ENCODE results near the gene CTSS.
A peak's percentile ranks its signal among the peaks of the same experiment; 100 is the strongest.
"Not testable (repeated sequence)": the region's sequence is repeated elsewhere in the genome, so short reads cannot be mapped to it uniquely, and the experiment has no call there.

The CTSS gene

DNA sequence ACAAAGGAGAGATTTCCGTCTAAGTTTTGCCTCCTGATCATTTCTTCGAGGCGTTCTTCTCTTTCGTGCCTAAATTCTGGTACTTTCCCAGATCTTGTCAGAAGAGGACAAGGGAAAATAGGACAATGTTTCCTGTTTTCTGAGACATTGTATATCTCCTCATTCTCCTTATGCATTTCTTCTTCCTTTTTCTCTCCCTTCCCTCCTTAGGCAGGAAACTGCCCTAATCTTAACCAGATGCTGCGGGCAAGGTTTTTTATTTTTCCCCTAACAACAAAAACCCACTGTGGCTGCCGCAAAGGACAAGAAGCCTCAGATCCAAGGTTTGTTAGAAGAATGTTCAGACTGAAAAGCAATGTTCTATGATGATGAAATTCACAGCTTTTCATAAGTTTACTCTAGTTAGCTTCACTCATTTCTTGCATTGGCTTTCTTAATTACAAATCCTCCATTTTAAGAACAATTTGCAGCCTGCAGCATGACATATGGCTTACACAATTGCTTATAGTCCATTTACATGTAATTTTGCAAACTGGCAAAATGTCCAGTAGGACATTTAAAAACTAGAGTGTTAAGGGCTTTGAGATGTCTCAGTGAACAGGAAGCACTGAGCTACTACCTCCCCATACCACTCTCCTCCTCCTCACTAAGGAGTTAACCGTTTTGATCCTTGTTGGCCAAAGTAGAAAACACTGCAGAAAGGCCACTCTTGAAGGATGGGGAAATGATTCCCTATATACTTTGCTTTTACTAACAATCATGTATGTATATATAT, 41.9 kb upstream of the CTSS start:
- H3K4me3 ChIP-seq (ENCODE audit: low read depth, low read length) = peak overlapping the region; percentile 11
- peak; percentile 42 for DNase-seq (ENCODE audit: low read depth)
- TF ChIP-seq, protein P1, sequence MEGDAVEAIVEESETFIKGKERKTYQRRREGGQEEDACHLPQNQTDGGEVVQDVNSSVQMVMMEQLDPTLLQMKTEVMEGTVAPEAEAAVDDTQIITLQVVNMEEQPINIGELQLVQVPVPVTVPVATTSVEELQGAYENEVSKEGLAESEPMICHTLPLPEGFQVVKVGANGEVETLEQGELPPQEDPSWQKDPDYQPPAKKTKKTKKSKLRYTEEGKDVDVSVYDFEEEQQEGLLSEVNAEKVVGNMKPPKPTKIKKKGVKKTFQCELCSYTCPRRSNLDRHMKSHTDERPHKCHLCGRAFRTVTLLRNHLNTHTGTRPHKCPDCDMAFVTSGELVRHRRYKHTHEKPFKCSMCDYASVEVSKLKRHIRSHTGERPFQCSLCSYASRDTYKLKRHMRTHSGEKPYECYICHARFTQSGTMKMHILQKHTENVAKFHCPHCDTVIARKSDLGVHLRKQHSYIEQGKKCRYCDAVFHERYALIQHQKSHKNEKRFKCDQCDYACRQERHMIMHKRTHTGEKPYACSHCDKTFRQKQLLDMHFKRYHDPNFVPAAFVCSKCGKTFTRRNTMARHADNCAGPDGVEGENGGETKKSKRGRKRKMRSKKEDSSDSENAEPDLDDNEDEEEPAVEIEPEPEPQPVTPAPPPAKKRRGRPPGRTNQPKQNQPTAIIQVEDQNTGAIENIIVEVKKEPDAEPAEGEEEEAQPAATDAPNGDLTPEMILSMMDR (conservative IDR thresholded peaks at IDR 0.05; ENCODE audit: low read depth, low read length) = no peak

DNA sequence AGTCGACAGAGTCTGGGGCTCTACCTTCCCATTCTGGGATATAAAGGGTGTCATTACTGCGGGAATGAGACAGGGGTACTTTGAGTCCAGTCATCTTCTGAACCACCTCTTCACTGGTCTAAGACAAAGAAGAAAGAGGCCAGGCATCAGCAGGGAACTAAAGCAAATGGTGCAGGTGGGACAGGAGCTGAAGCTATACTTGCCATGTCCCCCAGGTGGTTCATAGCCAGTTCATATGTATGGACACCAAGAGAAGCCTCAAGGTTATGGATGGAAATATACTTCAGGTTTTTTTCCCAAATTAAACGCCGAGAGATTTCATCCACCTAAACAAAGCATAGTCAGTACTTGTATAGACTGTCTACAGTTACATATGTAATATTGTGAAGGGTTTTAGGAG, 40.3 kb upstream of the CTSS start:
- no peak for DNase-seq (ENCODE audit: low read depth)
- TF ChIP-seq, protein P1 (conservative IDR thresholded peaks at IDR 0.05; ENCODE audit: low read depth, low read length) = no peak
- H3K4me3 ChIP-seq (ENCODE audit: low read depth, low read length) = no peak overlapping the region

DNA sequence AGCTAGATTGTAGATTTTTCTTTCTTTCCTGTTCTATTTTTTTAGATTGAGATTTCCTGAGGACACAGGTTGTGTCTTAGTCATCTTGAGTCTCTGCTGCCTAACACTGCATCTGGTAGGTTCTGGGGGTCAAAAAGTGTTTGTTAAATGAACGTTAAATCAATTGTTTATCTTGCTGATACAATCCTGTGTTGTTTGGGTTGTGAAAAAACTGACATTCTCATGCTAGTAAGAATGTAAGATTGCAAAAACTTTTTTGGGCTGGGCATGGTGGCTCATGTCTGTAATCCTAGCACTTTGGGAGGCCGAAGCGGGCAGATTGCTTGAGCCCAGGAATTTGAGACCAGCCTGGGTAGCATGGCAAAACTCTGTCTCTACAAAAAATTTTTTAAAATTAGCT, 39.1 kb upstream of the CTSS start:
- DNase-seq (ENCODE audit: low read depth) = no peak
- no peak overlapping the region for H3K4me3 ChIP-seq (ENCODE audit: low read depth, low read length)
- TF ChIP-seq, protein P1 (conservative IDR thresholded peaks at IDR 0.05; ENCODE audit: low read depth, low read length) = no peak

DNA sequence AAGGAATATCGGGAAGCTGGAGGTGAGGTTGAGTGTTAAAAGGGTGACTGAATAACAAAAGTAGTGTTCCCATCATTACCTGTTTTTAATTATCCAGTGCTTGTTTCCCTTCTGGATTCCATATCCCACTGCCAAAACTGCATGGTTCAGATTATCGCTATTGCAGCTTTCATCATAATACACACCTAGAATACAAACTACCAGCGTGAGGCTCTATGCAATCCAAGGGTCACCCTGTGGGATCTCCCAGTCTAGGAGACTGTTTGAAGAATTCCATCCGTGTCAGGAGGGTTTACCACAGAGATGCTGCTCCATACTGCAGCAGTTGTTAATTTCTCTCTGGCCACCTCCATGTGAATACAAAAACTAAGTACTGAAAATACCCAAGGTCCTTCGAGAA, 33.5 kb upstream of the CTSS start:
- peak; percentile 31 for DNase-seq (ENCODE audit: low read depth)
- TF ChIP-seq, protein P1 (conservative IDR thresholded peaks at IDR 0.05; ENCODE audit: low read depth, low read length) = no peak
- H3K4me3 ChIP-seq (ENCODE audit: low read depth, low read length) = no peak overlapping the region

DNA sequence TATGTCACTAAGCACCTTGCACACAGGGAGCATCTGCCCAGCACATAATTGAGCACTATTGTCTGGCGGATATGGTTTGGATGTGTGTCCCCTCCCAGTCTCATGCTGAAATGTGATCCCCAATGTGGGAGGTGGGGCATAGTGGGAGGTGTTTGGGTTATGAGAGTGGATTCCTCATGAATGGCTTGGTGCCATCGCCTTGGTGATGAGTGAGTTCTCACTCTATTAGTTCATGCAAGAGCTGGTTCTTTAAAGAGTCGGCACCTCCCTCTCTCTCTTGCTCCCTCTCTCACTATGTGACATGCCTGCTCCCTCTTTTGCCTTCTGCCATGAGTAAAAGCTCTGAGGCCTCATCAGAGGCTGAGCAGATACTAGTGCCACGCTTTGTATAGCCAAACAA, 32.9 kb upstream of the CTSS start:
- DNase-seq (ENCODE audit: low read depth) = peak; percentile 41
- H3K4me3 ChIP-seq (ENCODE audit: low read depth, low read length) = no peak overlapping the region
- TF ChIP-seq, protein P1 (conservative IDR thresholded peaks at IDR 0.05; ENCODE audit: low read depth, low read length) = no peak

DNA sequence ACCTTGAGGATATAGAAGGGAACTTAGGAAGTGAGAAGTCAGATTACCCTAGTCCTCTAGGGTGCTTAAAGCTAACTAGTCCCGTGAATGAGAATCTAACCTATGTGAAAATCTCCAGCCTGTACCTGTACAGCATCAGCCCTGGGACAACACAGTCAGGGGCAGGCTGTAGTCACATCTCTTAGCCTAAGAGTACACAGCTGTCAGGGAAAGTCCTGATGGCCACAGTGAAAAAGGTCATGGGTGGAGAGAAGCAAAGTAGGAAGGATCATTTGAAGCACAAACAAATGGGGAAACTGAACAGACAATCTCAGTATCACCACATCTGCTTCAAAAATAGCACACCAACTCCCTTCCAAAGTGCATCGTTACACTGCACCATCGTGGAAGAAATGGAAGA, 30.8 kb upstream of the CTSS start:
- TF ChIP-seq, protein P1 (conservative IDR thresholded peaks at IDR 0.05; ENCODE audit: low read depth, low read length) = no peak
- no peak overlapping the region for H3K4me3 ChIP-seq (ENCODE audit: low read depth, low read length)
- DNase-seq (ENCODE audit: low read depth) = no peak

DNA sequence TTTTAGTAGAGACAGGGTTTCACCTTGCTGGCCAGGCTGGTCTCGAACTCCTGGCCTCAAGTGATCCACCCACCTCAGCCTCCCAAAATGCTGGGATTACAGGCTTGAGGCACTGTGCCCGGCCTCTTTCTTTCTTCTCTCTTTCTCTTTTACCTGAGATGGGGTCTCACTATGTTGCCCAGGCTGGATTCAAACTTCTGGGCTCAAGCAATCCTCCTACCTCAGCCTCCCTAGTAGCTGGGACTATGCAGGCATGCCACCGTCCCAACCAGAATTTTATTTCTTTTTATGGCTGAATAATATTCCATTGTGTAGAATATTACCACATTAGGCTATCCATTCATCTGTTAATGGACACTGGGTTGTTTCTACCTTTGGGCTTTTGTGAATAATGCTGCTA, 28.2 kb upstream of the CTSS start:
- H3K4me3 ChIP-seq (ENCODE audit: low read depth, low read length); DNase-seq (ENCODE audit: low read depth): not testable (repeated sequence)

Measured in choroid plexus epithelial cell (primary cell).